ENCODE results near the gene UCP1.

Gene UCP1

GRCh38 chr4:140579278-140579677, 10.5 kb upstream of the UCP1 start (continued):
- no peak for TF ChIP-seq ZBTB48 (tag by site-specific recombination; IDR thresholded peaks at IDR 0.05)
- no peak for TF ChIP-seq ZNF561 (tag by site-specific recombination; IDR thresholded peaks at IDR 0.05; ENCODE audit: borderline replicate concordance)

DNA sequence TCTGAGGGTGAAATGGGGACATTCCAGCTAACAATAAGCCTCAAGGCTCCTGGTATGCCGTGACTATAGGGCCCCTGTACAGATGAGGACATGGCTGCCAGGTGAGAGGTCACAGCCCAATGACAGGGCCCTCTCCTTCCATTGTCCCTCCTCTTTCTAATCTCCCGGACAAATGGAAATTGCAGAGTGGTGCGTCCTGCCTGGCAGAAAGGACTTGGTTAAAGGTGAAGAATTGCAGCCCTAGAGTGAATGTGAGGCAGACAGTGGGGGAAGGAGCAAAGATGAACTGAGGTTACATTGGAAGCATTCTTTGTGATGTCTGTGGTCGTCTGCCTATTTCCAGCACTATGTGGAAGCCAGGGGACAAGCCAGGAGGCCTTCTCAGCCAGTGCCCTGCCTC, 6.7 kb upstream of the UCP1 start:
- H3K36me3 ChIP-seq (ENCODE audit: control insufficient read depth in 2 of 2, insufficient read depth in 1 of 2, low read length in 2 of 2), result no peaks in the 10 kb centered on the region
- H3K27ac ChIP-seq (ENCODE audit: extremely low read depth, low read depth, low read length), result no peak overlapping the region
- H3K4me3 ChIP-seq (ENCODE audit: low read depth, low read length), result no peak overlapping the region
- no peak for TF ChIP-seq ZNF280C (tag by site-specific recombination; IDR thresholded peaks at IDR 0.05)
- no peak for TF ChIP-seq ZBTB48 (tag by site-specific recombination; IDR thresholded peaks at IDR 0.05)
- TF ChIP-seq ZNF777 (tag by site-specific recombination; IDR thresholded peaks at IDR 0.05; ENCODE audit: borderline replicate concordance), result no peak
- TF ChIP-seq ZNF529 (tag by site-specific recombination; IDR thresholded peaks at IDR 0.05; ENCODE audit: insufficient replicate concordance), result no peak
- TF ChIP-seq, protein P1, sequence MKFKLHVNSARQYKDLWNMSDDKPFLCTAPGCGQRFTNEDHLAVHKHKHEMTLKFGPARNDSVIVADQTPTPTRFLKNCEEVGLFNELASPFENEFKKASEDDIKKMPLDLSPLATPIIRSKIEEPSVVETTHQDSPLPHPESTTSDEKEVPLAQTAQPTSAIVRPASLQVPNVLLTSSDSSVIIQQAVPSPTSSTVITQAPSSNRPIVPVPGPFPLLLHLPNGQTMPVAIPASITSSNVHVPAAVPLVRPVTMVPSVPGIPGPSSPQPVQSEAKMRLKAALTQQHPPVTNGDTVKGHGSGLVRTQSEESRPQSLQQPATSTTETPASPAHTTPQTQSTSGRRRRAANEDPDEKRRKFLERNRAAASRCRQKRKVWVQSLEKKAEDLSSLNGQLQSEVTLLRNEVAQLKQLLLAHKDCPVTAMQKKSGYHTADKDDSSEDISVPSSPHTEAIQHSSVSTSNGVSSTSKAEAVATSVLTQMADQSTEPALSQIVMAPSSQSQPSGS (tag by site-specific recombination; IDR thresholded peaks at IDR 0.05; ENCODE audit: low read depth), result no peak
- ChIA-PET CTCF (no interaction called here), POLR2A (no interaction called here)
- H3K9me3 ChIP-seq (ENCODE audit: control insufficient read depth, insufficient read depth, low read depth, low read length), result no peaks in the 10 kb centered on the region
- H3K4me1 ChIP-seq (ENCODE audit: control insufficient read depth, insufficient read depth, low read length), result no peaks in the 10 kb centered on the region

- no peaks in the 10 kb centered on the region for H3K4me1 ChIP-seq (ENCODE audit: control insufficient read depth, insufficient read depth, low read length)
- no peak overlapping the region for H3K27ac ChIP-seq (ENCODE audit: extremely low read depth, low read depth, low read length)
- H3K4me3 ChIP-seq (ENCODE audit: low read depth, low read length), result no peak overlapping the region
- H3K9me3 ChIP-seq (ENCODE audit: control insufficient read depth, insufficient read depth, low read depth, low read length), result no peaks in the 10 kb centered on the region
- H3K36me3 ChIP-seq (ENCODE audit: control insufficient read depth in 2 of 2, insufficient read depth in 1 of 2, low read length in 2 of 2), result no peaks in the 10 kb centered on the region
- POLR2A ChIA-PET, result no interaction called here
- CTCF ChIA-PET, result interaction anchor here (1.0 kb wide), 1 partner anchor 280 kb away, joined by 3 read pairs; no protein-coding TSS in a partner anchor
- TF ChIP-seq ZNF362 (tag by site-specific recombination; IDR thresholded peaks at IDR 0.05) (no peak), ZNF157 (tag by site-specific recombination; IDR thresholded peaks at IDR 0.05) (no peak), ZNF391 (tag by site-specific recombination; IDR thresholded peaks at IDR 0.05; ENCODE audit: borderline replicate concordance, low read depth) (no peak), ZBTB20 (tag by site-specific recombination; IDR thresholded peaks at IDR 0.05) (no peak), ZFP69B (tag by site-specific recombination; IDR thresholded peaks at IDR 0.05) (no peak), MYNN (tag by site-specific recombination; IDR thresholded peaks at IDR 0.05; ENCODE audit: borderline replicate concordance) (no peak), ZNF664 (tag by site-specific recombination; IDR thresholded peaks at IDR 0.05) (no peak), ZNF837 (tag by site-specific recombination; IDR thresholded peaks at IDR 0.05) (no peak), ZSCAN16 (tag by site-specific recombination; IDR thresholded peaks at IDR 0.05) (no peak), ZNF768 (tag by site-specific recombination; IDR thresholded peaks at IDR 0.05) (no peak), ZNF555 (tag by site-specific recombination; conservative IDR thresholded peaks at IDR 0.05) (no peak)
- TF ChIP-seq, protein P2, sequence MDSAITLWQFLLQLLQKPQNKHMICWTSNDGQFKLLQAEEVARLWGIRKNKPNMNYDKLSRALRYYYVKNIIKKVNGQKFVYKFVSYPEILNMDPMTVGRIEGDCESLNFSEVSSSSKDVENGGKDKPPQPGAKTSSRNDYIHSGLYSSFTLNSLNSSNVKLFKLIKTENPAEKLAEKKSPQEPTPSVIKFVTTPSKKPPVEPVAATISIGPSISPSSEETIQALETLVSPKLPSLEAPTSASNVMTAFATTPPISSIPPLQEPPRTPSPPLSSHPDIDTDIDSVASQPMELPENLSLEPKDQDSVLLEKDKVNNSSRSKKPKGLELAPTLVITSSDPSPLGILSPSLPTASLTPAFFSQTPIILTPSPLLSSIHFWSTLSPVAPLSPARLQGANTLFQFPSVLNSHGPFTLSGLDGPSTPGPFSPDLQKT (IDR thresholded peaks at IDR 0.05; ENCODE audit: borderline replicate concordance, low read depth, low read length), result no peak
- TF ChIP-seq, protein P3, sequence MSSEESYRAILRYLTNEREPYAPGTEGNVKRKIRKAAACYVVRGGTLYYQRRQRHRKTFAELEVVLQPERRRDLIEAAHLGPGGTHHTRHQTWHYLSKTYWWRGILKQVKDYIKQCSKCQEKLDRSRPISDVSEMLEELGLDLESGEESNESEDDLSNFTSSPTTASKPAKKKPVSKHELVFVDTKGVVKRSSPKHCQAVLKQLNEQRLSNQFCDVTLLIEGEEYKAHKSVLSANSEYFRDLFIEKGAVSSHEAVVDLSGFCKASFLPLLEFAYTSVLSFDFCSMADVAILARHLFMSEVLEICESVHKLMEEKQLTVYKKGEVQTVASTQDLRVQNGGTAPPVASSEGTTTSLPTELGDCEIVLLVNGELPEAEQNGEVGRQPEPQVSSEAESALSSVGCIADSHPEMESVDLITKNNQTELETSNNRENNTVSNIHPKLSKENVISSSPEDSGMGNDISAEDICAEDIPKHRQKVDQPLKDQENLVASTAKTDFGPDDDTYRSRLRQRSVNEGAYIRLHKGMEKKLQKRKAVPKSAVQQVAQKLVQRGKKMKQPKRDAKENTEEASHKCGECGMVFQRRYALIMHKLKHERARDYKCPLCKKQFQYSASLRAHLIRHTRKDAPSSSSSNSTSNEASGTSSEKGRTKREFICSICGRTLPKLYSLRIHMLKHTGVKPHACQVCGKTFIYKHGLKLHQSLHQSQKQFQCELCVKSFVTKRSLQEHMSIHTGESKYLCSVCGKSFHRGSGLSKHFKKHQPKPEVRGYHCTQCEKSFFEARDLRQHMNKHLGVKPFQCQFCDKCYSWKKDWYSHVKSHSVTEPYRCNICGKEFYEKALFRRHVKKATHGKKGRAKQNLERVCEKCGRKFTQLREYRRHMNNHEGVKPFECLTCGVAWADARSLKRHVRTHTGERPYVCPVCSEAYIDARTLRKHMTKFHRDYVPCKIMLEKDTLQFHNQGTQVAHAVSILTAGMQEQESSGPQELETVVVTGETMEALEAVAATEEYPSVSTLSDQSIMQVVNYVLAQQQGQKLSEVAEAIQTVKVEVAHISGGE (tag by site-specific recombination; conservative IDR thresholded peaks at IDR 0.05; ENCODE audit: low read depth), result no peak
- TF ChIP-seq, protein P4, sequence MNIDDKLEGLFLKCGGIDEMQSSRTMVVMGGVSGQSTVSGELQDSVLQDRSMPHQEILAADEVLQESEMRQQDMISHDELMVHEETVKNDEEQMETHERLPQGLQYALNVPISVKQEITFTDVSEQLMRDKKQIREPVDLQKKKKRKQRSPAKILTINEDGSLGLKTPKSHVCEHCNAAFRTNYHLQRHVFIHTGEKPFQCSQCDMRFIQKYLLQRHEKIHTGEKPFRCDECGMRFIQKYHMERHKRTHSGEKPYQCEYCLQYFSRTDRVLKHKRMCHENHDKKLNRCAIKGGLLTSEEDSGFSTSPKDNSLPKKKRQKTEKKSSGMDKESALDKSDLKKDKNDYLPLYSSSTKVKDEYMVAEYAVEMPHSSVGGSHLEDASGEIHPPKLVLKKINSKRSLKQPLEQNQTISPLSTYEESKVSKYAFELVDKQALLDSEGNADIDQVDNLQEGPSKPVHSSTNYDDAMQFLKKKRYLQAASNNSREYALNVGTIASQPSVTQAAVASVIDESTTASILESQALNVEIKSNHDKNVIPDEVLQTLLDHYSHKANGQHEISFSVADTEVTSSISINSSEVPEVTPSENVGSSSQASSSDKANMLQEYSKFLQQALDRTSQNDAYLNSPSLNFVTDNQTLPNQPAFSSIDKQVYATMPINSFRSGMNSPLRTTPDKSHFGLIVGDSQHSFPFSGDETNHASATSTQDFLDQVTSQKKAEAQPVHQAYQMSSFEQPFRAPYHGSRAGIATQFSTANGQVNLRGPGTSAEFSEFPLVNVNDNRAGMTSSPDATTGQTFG (tag by site-specific recombination; IDR thresholded peaks at IDR 0.05; ENCODE audit: borderline replicate concordance), result no peak
These were observed 2.9 kb upstream of the UCP1 start for GRCh38 chr4:140571620-140572019.
